Measurements from ENCODE around the gene SCG2. TPM values are rescaled to one million over a fixed set of nuclear protein-coding genes. Genes with fewer than 3 reads are reported as not detected.
A peak's percentile ranks its signal among the peaks of the same experiment; 100 is the strongest.

Gene SCG2, protein sequence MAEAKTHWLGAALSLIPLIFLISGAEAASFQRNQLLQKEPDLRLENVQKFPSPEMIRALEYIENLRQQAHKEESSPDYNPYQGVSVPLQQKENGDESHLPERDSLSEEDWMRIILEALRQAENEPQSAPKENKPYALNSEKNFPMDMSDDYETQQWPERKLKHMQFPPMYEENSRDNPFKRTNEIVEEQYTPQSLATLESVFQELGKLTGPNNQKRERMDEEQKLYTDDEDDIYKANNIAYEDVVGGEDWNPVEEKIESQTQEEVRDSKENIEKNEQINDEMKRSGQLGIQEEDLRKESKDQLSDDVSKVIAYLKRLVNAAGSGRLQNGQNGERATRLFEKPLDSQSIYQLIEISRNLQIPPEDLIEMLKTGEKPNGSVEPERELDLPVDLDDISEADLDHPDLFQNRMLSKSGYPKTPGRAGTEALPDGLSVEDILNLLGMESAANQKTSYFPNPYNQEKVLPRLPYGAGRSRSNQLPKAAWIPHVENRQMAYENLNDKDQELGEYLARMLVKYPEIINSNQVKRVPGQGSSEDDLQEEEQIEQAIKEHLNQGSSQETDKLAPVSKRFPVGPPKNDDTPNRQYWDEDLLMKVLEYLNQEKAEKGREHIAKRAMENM
- polyA plus RNA-seq (2011; rRNA removed), result 1.5 and 1.8 TPM in 2 replicates
- polyA minus RNA-seq (2011; rRNA and poly(A)+ RNA removed), result 0.56 and 0.78 TPM in 2 replicates

DNA sequence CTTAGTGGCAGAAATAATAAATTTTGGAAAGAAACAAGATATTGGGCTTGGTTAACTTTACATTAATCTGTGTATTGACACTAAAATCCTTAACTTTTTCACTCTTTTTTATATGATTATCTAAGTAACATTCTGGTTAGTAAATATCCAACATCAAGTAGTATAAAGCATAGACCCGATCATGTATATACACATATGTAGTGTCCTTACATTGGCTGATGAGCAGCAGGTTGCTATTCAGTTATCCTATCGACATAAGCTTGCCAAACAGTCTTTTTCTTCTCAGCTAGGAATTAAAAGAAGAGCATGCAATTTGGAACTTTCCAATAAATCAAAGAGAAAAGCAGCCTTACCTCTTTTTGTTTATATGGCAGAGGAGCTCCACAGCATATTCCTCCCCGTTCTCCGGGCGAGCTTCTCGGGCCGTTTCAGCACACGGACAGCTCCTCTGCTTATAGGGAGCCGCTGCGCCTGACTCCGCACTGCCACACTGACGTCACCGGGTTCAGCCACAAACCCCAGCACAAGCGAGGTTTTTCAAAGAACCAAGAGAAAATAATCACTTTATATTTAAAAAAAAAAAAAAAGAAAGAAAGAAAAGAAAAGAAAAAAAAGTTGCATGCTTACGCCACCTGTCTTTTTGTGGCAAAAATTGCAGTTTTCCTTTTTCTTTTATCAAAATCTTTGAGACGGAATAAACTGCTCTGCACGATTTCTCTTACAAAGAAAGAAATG, at the start of gene SCG2:
TSS of gene SCG2 (minus strand) at position 430 of the 735 bp plus-strand sequence. CDS start 3,079 bp downstream, outside the sequence.
- no peak within 1 kb of the TSS; the same call in 1 of the 2 replicates for H3K4me3 ChIP-seq (ENCODE audit: low read depth, low read length)
- no peak within 1 kb of the TSS for H3K27ac ChIP-seq (ENCODE audit: low read depth, low read length)
- peak; percentile 87 for DNase-seq (ENCODE audit: low read depth, low spot score)
- TF ChIP-seq, protein P1, sequence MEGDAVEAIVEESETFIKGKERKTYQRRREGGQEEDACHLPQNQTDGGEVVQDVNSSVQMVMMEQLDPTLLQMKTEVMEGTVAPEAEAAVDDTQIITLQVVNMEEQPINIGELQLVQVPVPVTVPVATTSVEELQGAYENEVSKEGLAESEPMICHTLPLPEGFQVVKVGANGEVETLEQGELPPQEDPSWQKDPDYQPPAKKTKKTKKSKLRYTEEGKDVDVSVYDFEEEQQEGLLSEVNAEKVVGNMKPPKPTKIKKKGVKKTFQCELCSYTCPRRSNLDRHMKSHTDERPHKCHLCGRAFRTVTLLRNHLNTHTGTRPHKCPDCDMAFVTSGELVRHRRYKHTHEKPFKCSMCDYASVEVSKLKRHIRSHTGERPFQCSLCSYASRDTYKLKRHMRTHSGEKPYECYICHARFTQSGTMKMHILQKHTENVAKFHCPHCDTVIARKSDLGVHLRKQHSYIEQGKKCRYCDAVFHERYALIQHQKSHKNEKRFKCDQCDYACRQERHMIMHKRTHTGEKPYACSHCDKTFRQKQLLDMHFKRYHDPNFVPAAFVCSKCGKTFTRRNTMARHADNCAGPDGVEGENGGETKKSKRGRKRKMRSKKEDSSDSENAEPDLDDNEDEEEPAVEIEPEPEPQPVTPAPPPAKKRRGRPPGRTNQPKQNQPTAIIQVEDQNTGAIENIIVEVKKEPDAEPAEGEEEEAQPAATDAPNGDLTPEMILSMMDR (IDR thresholded peaks at IDR 0.05; ENCODE audit: low read depth, low read length), result peak; percentile 48
- CTCF ChIA-PET, result interaction anchor here (0.6 to 2.5 kb wide), 14 partner anchors 10 to 899 kb away, joined by 3 to 14 read pairs (median 4); no protein-coding TSS in a partner anchor
- POLR2A ChIA-PET, result interaction anchor here (0.6 to 0.7 kb wide), 2 partner anchors 21 to 113 kb away, joined by 3 to 4 read pairs; no protein-coding TSS in a partner anchor
- H3K9me3 ChIP-seq (ENCODE audit: control insufficient read depth, insufficient read depth, low read length), result no peaks in the 10 kb centered on the region
- no peaks in the 10 kb centered on the region for H3K27me3 ChIP-seq (ENCODE audit: control insufficient read depth, insufficient read depth, low read length)

DNA sequence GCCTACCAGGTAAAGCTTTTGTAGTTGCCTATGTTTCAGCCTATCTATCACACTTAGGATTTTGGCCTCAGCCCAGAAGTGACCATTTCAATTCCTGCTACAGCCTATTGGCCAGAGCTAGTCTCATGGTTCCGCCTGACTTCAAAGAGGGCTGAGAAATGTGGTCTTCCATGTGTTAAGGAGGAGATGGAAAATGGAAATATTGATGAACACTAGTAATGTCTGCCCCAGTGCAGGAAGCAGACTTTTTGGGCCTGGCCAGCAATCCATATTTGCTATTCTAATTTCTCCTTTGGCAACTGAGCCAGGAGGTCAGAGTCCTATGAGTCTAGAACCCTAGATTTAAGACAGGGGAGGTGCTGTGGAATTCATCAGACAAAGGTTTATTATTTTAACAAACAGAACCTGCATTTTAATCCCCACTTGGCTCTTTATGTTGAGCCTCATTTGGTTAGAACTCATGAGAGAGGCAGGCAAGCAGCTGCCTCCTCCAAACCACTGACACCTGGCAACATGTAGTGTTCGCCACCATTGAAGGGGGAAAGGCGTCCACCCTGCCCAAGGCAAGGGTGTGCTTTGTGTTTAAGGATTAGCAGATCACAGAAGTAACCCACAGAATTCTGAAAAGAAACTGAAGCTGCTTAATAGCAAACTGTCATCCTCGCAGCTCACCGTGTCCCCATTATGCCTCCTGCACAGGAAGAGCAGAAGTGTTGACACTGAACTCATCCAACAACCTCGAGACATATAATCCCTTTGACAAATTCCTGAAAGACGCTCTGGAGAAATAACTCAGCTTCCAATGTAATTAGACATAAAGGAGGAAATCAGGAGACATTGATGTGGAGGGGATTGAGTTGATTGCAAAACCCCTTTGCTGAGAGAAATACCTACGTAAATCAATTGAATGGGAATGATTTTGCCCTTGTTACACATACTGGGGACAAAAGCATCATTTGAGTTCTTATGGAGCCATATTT, 47.7 kb upstream of the SCG2 start:
- no peak for DNase-seq (ENCODE audit: low read depth, low spot score)
- no peak overlapping the region for H3K4me3 ChIP-seq (ENCODE audit: low read depth, low read length)
- ChIA-PET POLR2A (no interaction called here), CTCF (interaction anchor here (1.3 kb wide), 1 partner anchor 678 kb away, joined by 3 read pairs; no protein-coding TSS in a partner anchor)
- TF ChIP-seq, protein P1 (IDR thresholded peaks at IDR 0.05; ENCODE audit: low read depth, low read length), result no peak
- no peaks in the 10 kb centered on the region for H3K27me3 ChIP-seq (ENCODE audit: control insufficient read depth, insufficient read depth, low read length)
- H3K27ac ChIP-seq (ENCODE audit: low read depth, low read length), result no peak overlapping the region
- H3K9me3 ChIP-seq (ENCODE audit: control insufficient read depth, insufficient read depth, low read length), result no peaks in the 10 kb centered on the region

DNA sequence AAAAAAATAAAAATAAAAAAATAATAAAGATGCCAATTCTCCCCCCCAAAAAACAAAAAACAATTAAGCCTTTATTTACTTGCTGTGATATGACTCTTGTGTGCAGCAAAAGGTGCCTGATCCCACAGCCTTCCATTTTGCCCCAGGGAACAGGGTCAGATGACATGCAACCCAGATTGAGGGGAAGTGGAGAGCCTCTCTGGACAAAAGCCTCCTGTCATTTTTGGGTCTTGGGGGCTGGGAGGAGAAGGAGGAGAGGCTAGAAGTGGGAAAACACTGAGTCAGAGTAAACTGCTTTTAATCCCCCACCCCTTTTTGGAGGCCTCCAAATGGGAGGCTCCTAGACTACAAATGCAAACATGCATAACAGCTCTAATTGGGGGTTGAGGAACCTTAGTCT, 46.6 kb upstream of the SCG2 start:
- ChIA-PET CTCF (interaction anchor here (1.3 kb wide), 1 partner anchor 677 kb away, joined by 3 read pairs; no protein-coding TSS in a partner anchor), POLR2A (no interaction called here)
- TF ChIP-seq, protein P1 (IDR thresholded peaks at IDR 0.05; ENCODE audit: low read depth, low read length), result no peak
- Histone ChIP-seq H3K4me3 (ENCODE audit: low read depth, low read length) (no peak overlapping the region), H3K27ac (ENCODE audit: low read depth, low read length) (no peak overlapping the region), H3K9me3 (ENCODE audit: control insufficient read depth, insufficient read depth, low read length) (no peaks in the 10 kb centered on the region), H3K27me3 (ENCODE audit: control insufficient read depth, insufficient read depth, low read length) (no peaks in the 10 kb centered on the region)
- no peak for DNase-seq (ENCODE audit: low read depth, low spot score)

DNA sequence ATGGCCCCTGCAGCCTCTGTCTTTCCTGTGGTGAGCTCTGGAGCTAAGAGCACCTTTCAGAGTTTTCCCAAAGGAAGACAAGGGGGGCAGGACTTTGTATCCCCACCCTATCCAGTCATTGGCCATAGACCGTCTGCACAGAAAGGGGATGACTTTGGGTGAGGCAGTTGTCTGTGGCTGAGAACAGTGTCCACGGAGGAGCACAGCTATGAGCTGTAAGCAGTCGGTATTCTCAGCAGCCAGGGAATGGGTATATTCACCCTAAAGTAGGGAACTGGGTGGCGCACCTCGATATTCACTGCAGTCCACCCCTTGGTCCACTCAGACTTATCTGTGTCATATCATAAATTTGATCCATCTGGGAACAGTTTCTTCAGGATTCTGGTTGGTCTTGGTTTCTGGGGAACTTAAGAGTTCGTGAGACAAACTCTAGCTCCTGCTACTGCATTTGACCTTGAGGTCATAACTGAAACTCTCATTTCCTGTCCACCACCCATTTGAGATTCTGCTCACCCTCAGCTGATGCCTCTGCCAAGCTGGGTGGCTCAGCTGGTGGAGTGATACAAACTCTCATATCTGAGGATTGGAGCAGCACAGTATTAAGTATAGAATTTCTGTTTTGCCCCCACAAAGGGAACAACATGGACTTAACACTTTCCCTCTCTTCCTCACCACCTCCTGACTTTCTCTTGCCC, 45.2 kb upstream of the SCG2 start:
- Histone ChIP-seq H3K27me3 (ENCODE audit: control insufficient read depth, insufficient read depth, low read length) (no peaks in the 10 kb centered on the region), H3K27ac (ENCODE audit: low read depth, low read length) (no peak overlapping the region), H3K9me3 (ENCODE audit: control insufficient read depth, insufficient read depth, low read length) (no peaks in the 10 kb centered on the region), H3K4me3 (ENCODE audit: low read depth, low read length) (no peak overlapping the region)
- TF ChIP-seq, protein P1 (IDR thresholded peaks at IDR 0.05; ENCODE audit: low read depth, low read length), result no peak
- ChIA-PET POLR2A (no interaction called here), CTCF (no interaction called here)
- DNase-seq (ENCODE audit: low read depth, low spot score), result no peak
